ENCODE measurements around the gene NXPE3.
"Not testable (repeated sequence)": the region's sequence is repeated elsewhere in the genome, so short reads cannot be mapped to it uniquely, and the experiment has no call there.

NXPE3 gene

GRCh38 chr3:101862416-101863165 is 83.6 kb downstream of the NXPE3 start:
- peaks cover 29% of the 10 kb centered on the region for H3K36me3 ChIP-seq (ENCODE audit: control insufficient read depth, insufficient read depth, low read length)
- H3K27ac ChIP-seq (ENCODE audit: low read depth, low read length, severe bottlenecking): no peak overlapping the region
- no peaks in the 10 kb centered on the region for H3K4me1 ChIP-seq (ENCODE audit: control insufficient read depth, insufficient read depth, low read length, poor library complexity, severe bottlenecking)
- WGBS, 2 experiments (ENCODE audit: insufficient coverage in 2 of 2): 90 to 93% methylated on average over 2 to 3 of the region's 3 CpGs
- no peak overlapping the region for H3K4me3 ChIP-seq (ENCODE audit: extremely low read depth, insufficient read depth, low read length, poor library complexity, severe bottlenecking)
- no peaks in the 10 kb centered on the region for H3K9me3 ChIP-seq (ENCODE audit: control insufficient read depth, low read length)

- not testable (repeated sequence) for H3K9me3 ChIP-seq (ENCODE audit: control insufficient read depth, low read length); H3K4me3 ChIP-seq (ENCODE audit: extremely low read depth, insufficient read depth, low read length, poor library complexity, severe bottlenecking); H3K4me1 ChIP-seq (ENCODE audit: control insufficient read depth, insufficient read depth, low read length, poor library complexity, severe bottlenecking); H3K36me3 ChIP-seq (ENCODE audit: control insufficient read depth, insufficient read depth, low read length); H3K27ac ChIP-seq (ENCODE audit: low read depth, low read length, severe bottlenecking)
- 92 to 97% methylated on average over 5 to 6 of the region's 7 CpGs for WGBS, 2 experiments (ENCODE audit: insufficient coverage in 2 of 2)
Observed at GRCh38 chr3:101864926-101865325, 85.9 kb downstream of the NXPE3 start.

- Histone ChIP-seq H3K27ac (ENCODE audit: low read depth, low read length, severe bottlenecking) (no peak overlapping the region), H3K4me1 (ENCODE audit: control insufficient read depth, insufficient read depth, low read length, poor library complexity, severe bottlenecking) (peaks cover 6% of the 10 kb centered on the region), H3K4me3 (ENCODE audit: extremely low read depth, insufficient read depth, low read length, poor library complexity, severe bottlenecking) (no peak overlapping the region), H3K36me3 (ENCODE audit: control insufficient read depth, insufficient read depth, low read length) (peaks cover 4% of the 10 kb centered on the region), H3K9me3 (ENCODE audit: control insufficient read depth, low read length) (no peaks in the 10 kb centered on the region)
- WGBS, 2 experiments (ENCODE audit: insufficient coverage in 2 of 2): 80% methylated on average over 1 of the region's 5 CpGs
Observed at GRCh38 chr3:101865751-101866509, 86.9 kb downstream of the NXPE3 start.

GRCh38 chr3:101867511-101867910 is 88.5 kb downstream of the NXPE3 start:
- H3K36me3 ChIP-seq (ENCODE audit: control insufficient read depth, insufficient read depth, low read length): no peaks in the 10 kb centered on the region

GRCh38 chr3:101867996-101868395 is 89.0 kb downstream of the NXPE3 start:
- Histone ChIP-seq H3K36me3 (ENCODE audit: control insufficient read depth, insufficient read depth, low read length) (no peaks in the 10 kb centered on the region), H3K9me3 (ENCODE audit: control insufficient read depth, low read length) (no peaks in the 10 kb centered on the region), H3K4me1 (ENCODE audit: control insufficient read depth, insufficient read depth, low read length, poor library complexity, severe bottlenecking) (peaks cover 6% of the 10 kb centered on the region), H3K4me3 (ENCODE audit: extremely low read depth, insufficient read depth, low read length, poor library complexity, severe bottlenecking) (no peak overlapping the region), H3K27ac (ENCODE audit: low read depth, low read length, severe bottlenecking) (no peak overlapping the region)
- WGBS, 2 experiments (ENCODE audit: insufficient coverage in 2 of 2): 93 to 94% methylated on average over 2 of the region's 2 CpGs

More at GRCh38 chr3:101867511-101867910, 88.5 kb downstream of the NXPE3 start:
- no peak overlapping the region for H3K27ac ChIP-seq (ENCODE audit: low read depth, low read length, severe bottlenecking)
- H3K4me3 ChIP-seq (ENCODE audit: extremely low read depth, insufficient read depth, low read length, poor library complexity, severe bottlenecking): no peak overlapping the region
- H3K9me3 ChIP-seq (ENCODE audit: control insufficient read depth, low read length): no peaks in the 10 kb centered on the region
- H3K4me1 ChIP-seq (ENCODE audit: control insufficient read depth, insufficient read depth, low read length, poor library complexity, severe bottlenecking): peaks cover 6% of the 10 kb centered on the region

- Histone ChIP-seq H3K4me1 (ENCODE audit: control insufficient read depth, insufficient read depth, low read length, poor library complexity, severe bottlenecking) (peaks cover 6% of the 10 kb centered on the region), H3K27ac (ENCODE audit: low read depth, low read length, severe bottlenecking) (no peak overlapping the region), H3K4me3 (ENCODE audit: extremely low read depth, insufficient read depth, low read length, poor library complexity, severe bottlenecking) (no peak overlapping the region), H3K36me3 (ENCODE audit: control insufficient read depth, insufficient read depth, low read length) (no peaks in the 10 kb centered on the region), H3K9me3 (ENCODE audit: control insufficient read depth, low read length) (no peaks in the 10 kb centered on the region)
- WGBS, 2 experiments (ENCODE audit: insufficient coverage in 2 of 2): 86% methylated on average over 2 of the region's 12 CpGs; no CpG with 5 or more reads in 1 of the 2 experiments
Observed at GRCh38 chr3:101868534-101869464, 89.8 kb downstream of the NXPE3 start.

- H3K9me3 ChIP-seq (ENCODE audit: control insufficient read depth, low read length): peaks cover 4% of the 10 kb centered on the region
- 85 to 88% methylated on average over 2 to 3 of the region's 5 CpGs for WGBS, 2 experiments (ENCODE audit: insufficient coverage in 2 of 2)
- no peak overlapping the region for H3K4me3 ChIP-seq (ENCODE audit: extremely low read depth, insufficient read depth, low read length, poor library complexity, severe bottlenecking)
- H3K4me1 ChIP-seq (ENCODE audit: control insufficient read depth, insufficient read depth, low read length, poor library complexity, severe bottlenecking): peaks cover 6% of the 10 kb centered on the region
- no peaks in the 10 kb centered on the region for H3K36me3 ChIP-seq (ENCODE audit: control insufficient read depth, insufficient read depth, low read length)
- H3K27ac ChIP-seq (ENCODE audit: low read depth, low read length, severe bottlenecking): no peak overlapping the region
Observed at GRCh38 chr3:101870138-101870537, 91.1 kb downstream of the NXPE3 start.

GRCh38 chr3:101873619-101874018 is 94.6 kb downstream of the NXPE3 start:
- H3K27ac ChIP-seq (ENCODE audit: low read depth, low read length, severe bottlenecking): no peak overlapping the region
- H3K36me3 ChIP-seq (ENCODE audit: control insufficient read depth, insufficient read depth, low read length): no peaks in the 10 kb centered on the region
- H3K4me1 ChIP-seq (ENCODE audit: control insufficient read depth, insufficient read depth, low read length, poor library complexity, severe bottlenecking): peaks cover 3% of the 10 kb centered on the region
- no peak overlapping the region for H3K4me3 ChIP-seq (ENCODE audit: extremely low read depth, insufficient read depth, low read length, poor library complexity, severe bottlenecking)
- 80% methylated on average over 1 of the region's 2 CpGs; no CpG with 5 or more reads in 1 of the 2 experiments for WGBS, 2 experiments (ENCODE audit: insufficient coverage in 2 of 2)
- peaks cover 4% of the 10 kb centered on the region for H3K9me3 ChIP-seq (ENCODE audit: control insufficient read depth, low read length)

- H3K36me3 ChIP-seq (ENCODE audit: control insufficient read depth, insufficient read depth, low read length): no peaks in the 10 kb centered on the region
- H3K4me3 ChIP-seq (ENCODE audit: extremely low read depth, insufficient read depth, low read length, poor library complexity, severe bottlenecking): no peak overlapping the region
- peaks cover 4% of the 10 kb centered on the region for H3K9me3 ChIP-seq (ENCODE audit: control insufficient read depth, low read length)
- 86 to 95% methylated on average over 4 to 6 of the region's 8 CpGs for WGBS, 2 experiments (ENCODE audit: insufficient coverage in 2 of 2)
- H3K27ac ChIP-seq (ENCODE audit: low read depth, low read length, severe bottlenecking): no peak overlapping the region
- H3K4me1 ChIP-seq (ENCODE audit: control insufficient read depth, insufficient read depth, low read length, poor library complexity, severe bottlenecking): no peaks in the 10 kb centered on the region
Observed at GRCh38 chr3:101876142-101876541, 97.1 kb downstream of the NXPE3 start.

Measured in mesodermal cell (in vitro differentiated cells).